ENCODE results near the gene ARHGEF12.

The ARHGEF12 gene

GRCh38 chr11:120316880-120317688 lies 19.1 kb upstream of the ARHGEF12 start:
- DNase-seq, result peak in 2 of 10 donors; percentile 23 to 75
- intact Hi-C loops (cut with DNase I), result no loop called here

- intact Hi-C loops (cut with DNase I), result no loop called here
- no peak for DNase-seq
These were observed 18.3 kb upstream of the ARHGEF12 start for GRCh38 chr11:120317689-120318480.

- intact Hi-C loops (cut with DNase I), result no loop called here
These were observed 17.3 kb upstream of the ARHGEF12 start for GRCh38 chr11:120318906-120319305.

GRCh38 chr11:120324932-120325810 lies 11.0 kb upstream of the ARHGEF12 start, which contains the start of gene TLCD5:
Gene TLCD5, plus strand, starts transcription at chr11:120325299. Its CDS starts 2,143 bp downstream, at chr11:120327442.
- intact Hi-C loops (cut with DNase I), result no loop called here
- DNase-seq, result peak; percentile 42 to 95 (median 66)

More at GRCh38 chr11:120318906-120319305, 17.3 kb upstream of the ARHGEF12 start:
- DNase-seq, result no peak

- no peak for DNase-seq
- intact Hi-C loops (cut with DNase I), result no loop called here
These were observed 10.0 kb upstream of the ARHGEF12 start for GRCh38 chr11:120326228-120326627.

GRCh38 chr11:120326845-120327281 lies 9.3 kb upstream of the ARHGEF12 start:
- DNase-seq, result no peak

GRCh38 chr11:120327311-120327710 lies 8.9 kb upstream of the ARHGEF12 start:
- no peak for DNase-seq
- intact Hi-C loops (cut with DNase I), result no loop called here

More at GRCh38 chr11:120326845-120327281, 9.3 kb upstream of the ARHGEF12 start:
- intact Hi-C loops (cut with DNase I), result no loop called here

GRCh38 chr11:120329556-120329955 lies 6.7 kb upstream of the ARHGEF12 start:
- no peak for DNase-seq
- intact Hi-C loops (cut with DNase I), result no loop called here

GRCh38 chr11:120330045-120330444 lies 6.2 kb upstream of the ARHGEF12 start:
- no peak for DNase-seq
- intact Hi-C loops (cut with DNase I), result no loop called here

- no peak for DNase-seq
- intact Hi-C loops (cut with DNase I), result no loop called here
These were observed 4.8 kb upstream of the ARHGEF12 start for GRCh38 chr11:120331301-120331996.

- intact Hi-C loops (cut with DNase I), result no loop called here
These were observed 3.1 kb upstream of the ARHGEF12 start for GRCh38 chr11:120332822-120333716.

GRCh38 chr11:120333801-120334200 lies 2.4 kb upstream of the ARHGEF12 start:
- no peak for DNase-seq
- intact Hi-C loops (cut with DNase I), result loop anchor here (2.0 kb wide), 1 partner anchor 177 kb away; the partner anchor contains the start of gene GRIK4

More at GRCh38 chr11:120332822-120333716, 3.1 kb upstream of the ARHGEF12 start:
- no peak for DNase-seq

- DNase-seq, result no peak
- intact Hi-C loops (cut with DNase I), result loop anchor here (2.0 kb wide), 1 partner anchor 176 kb away; the partner anchor contains the start of gene GRIK4
These were observed 1.9 kb upstream of the ARHGEF12 start for GRCh38 chr11:120334332-120334731.

GRCh38 chr11:120334894-120335462 lies 1.2 kb upstream of the ARHGEF12 start:
- DNase-seq, result peak in 4 of 10 donors; percentile 47 to 60 (median 52)
- intact Hi-C loops (cut with DNase I), result loop anchor here (2.0 to 5.0 kb wide), 2 partner anchors 57 to 176 kb away; partner anchors contain the start of gene GRIK4

- DNase-seq, result peak in 1 of 10 donors; percentile 26
- intact Hi-C loops (cut with DNase I), result loop anchor here (2.0 to 5.0 kb wide), 2 partner anchors 57 to 175 kb away; partner anchors contain the start of gene GRIK4
These were observed 681 bp upstream of the ARHGEF12 start for GRCh38 chr11:120335556-120335907.

GRCh38 chr11:120336641-120337354 lies 585 bp downstream of the ARHGEF12 start:
- peak in 4 of 10 donors; percentile 19 to 83 (median 29) for DNase-seq
- intact Hi-C loops (cut with DNase I), result loop anchor here (5.0 kb wide), 1 partner anchor 56 kb away; no protein-coding TSS in a partner anchor

Data from posterior cingulate gyrus (tissue), 11 donors.